GM18498 (cell line): Measurements from ENCODE around the gene BRSK2.

Source experiments
- ATAC-seq: cut with Tn5 transposase; IDR thresholded peaks from one replicate; pipeline ENCODE4 v1.9.1; 2021; ENCODE audit warnings: mild to moderate bottlenecking, moderate library complexity; ENCODE audit not compliant: unreplicated experiment

The BRSK2 gene

GRCh38 chr11:1395773-1396374 is 6.1 kb downstream of the BRSK2 start:
- no peak for ATAC-seq

GRCh38 chr11:1396375-1396841 is 6.7 kb downstream of the BRSK2 start:
- ATAC-seq: no peak

GRCh38 chr11:1397146-1397861 is 7.6 kb downstream of the BRSK2 start:
- ATAC-seq: no peak

- ATAC-seq: no peak
Observed at GRCh38 chr11:1397862-1398527, 8.3 kb downstream of the BRSK2 start.

GRCh38 chr11:1398528-1399235 is 8.9 kb downstream of the BRSK2 start:
- no peak for ATAC-seq

- no peak for ATAC-seq
Observed at GRCh38 chr11:1399386-1400316, 9.9 kb downstream of the BRSK2 start.

- ATAC-seq: no peak
Observed at GRCh38 chr11:1400317-1401170, 10.8 kb downstream of the BRSK2 start.

- ATAC-seq: no peak
Observed at GRCh38 chr11:1401171-1401445, 11.4 kb downstream of the BRSK2 start.

GRCh38 chr11:1401656-1402221 is 12.0 kb downstream of the BRSK2 start:
- ATAC-seq: no peak

- ATAC-seq: no peak
Observed at GRCh38 chr11:1402355-1403077, 12.8 kb downstream of the BRSK2 start.

GRCh38 chr11:1403078-1403620 is 13.4 kb downstream of the BRSK2 start:
- no peak for ATAC-seq

GRCh38 chr11:1403721-1404460 is 14.2 kb downstream of the BRSK2 start:
- ATAC-seq: no peak

- ATAC-seq: no peak
Observed at GRCh38 chr11:1404461-1405185, 14.9 kb downstream of the BRSK2 start.

- no peak for ATAC-seq
Observed at GRCh38 chr11:1405186-1406020, 15.7 kb downstream of the BRSK2 start.

- no peak for ATAC-seq
Observed at GRCh38 chr11:1406571-1407485, 17.1 kb downstream of the BRSK2 start.
